SK-N-MC (cell line): ENCODE results near the gene ZNF516.

ENCODE experiments used
- EZH2 ChIP-seq: fragments of 200-600 bp; sonication (generic); IDR thresholded peaks from one replicate; pipeline ENCODE4 v1.6.1; 2017; ENCODE audit warnings: antibody characterized with exemption
- FOXP2 ChIP-seq: optimal IDR thresholded peaks from 2 replicates; pipeline ENCODE3; 2011; ENCODE audit warnings: mild to moderate bottlenecking, moderate library complexity; ENCODE audit not compliant: insufficient read depth; ENCODE audit errors: extremely low read length, control extremely low read depth
- POLR2AphosphoS5 ChIP-seq: IDR thresholded peaks from 2 replicates; pipeline ENCODE4 v1.6.1; 2012; ENCODE audit warnings: mild to moderate bottlenecking, low read depth, low read length, borderline replicate concordance

GRCh38 chr18:76410033-76410432 lies 85.0 kb downstream of the ZNF516 start:
- TF ChIP-seq POLR2AphosphoS5 (no peak), EZH2 (no peak), FOXP2 (no peak)
